IPS-18c (cell line): Measurements from ENCODE around the gene COX6B2.
A peak's percentile ranks its signal among the peaks of the same experiment; 100 is the strongest.
"Not testable (repeated sequence)": the region's sequence is repeated elsewhere in the genome, so short reads cannot be mapped to it uniquely, and the experiment has no call there.

Source experiments
- H3K4me3 ChIP-seq: 2 replicates; pipeline ENCODE4 v1.7.0; 2013; ENCODE audit warnings: low read depth, mild to moderate bottlenecking, low read length, moderate library complexity; ENCODE audit not compliant: insufficient read depth
- H3K9me3 ChIP-seq: one replicate; pipeline ENCODE4 v1.6.1; 2013; ENCODE audit warnings: mild to moderate bottlenecking, low read length, moderate library complexity; ENCODE audit not compliant: control insufficient read depth, insufficient read depth

Gene COX6B2

GRCh38 chr19:55329791-55330190, 24.7 kb downstream of the COX6B2 start:
- not testable (repeated sequence) for H3K4me3 ChIP-seq, H3K9me3 ChIP-seq

DNA sequence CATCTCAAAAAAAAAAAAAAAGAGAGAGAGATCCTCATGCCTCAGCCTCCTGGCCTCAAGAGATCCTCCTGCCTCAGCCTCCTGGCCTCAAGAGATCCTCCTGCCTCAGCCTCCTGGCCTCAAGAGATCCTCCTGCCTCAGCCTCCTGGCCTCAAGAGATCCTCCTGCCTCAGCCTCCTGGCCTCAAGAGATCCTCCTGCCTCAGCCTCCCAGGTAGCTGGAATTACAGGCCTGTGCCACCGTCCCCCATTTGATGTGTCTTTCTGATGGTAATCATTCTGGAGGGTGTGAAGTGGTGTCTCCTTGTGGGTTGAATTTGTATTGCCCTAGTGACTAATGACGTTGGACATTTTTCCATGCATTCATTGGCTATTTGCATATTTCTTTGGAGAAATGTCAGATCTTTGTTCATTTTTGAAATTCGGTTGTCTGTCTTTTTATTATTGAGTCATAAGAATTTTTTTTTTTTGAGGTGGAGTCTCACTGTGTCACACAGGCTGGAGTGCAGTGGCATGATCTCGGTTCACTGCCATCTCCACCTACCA, 25.7 kb downstream of the COX6B2 start:
- not testable (repeated sequence) for H3K9me3 ChIP-seq, H3K4me3 ChIP-seq

- no peak within 1 kb of the TSS for H3K4me3 ChIP-seq
- H3K9me3 ChIP-seq, result no peaks in the 10 kb centered on the region
These were observed 29.3 kb downstream of the COX6B2 start, which contains the start of gene TMEM150B for GRCh38 chr19:55325172-55325571. Gene TMEM150B (minus strand): TSS chr19:55325341. CDS start chr19:55321036, 4,305 bp downstream.

- Histone ChIP-seq H3K4me3 (no peak overlapping the region), H3K9me3 (no peaks in the 10 kb centered on the region)
These were observed 29.9 kb downstream of the COX6B2 start for GRCh38 chr19:55324662-55325061.

DNA sequence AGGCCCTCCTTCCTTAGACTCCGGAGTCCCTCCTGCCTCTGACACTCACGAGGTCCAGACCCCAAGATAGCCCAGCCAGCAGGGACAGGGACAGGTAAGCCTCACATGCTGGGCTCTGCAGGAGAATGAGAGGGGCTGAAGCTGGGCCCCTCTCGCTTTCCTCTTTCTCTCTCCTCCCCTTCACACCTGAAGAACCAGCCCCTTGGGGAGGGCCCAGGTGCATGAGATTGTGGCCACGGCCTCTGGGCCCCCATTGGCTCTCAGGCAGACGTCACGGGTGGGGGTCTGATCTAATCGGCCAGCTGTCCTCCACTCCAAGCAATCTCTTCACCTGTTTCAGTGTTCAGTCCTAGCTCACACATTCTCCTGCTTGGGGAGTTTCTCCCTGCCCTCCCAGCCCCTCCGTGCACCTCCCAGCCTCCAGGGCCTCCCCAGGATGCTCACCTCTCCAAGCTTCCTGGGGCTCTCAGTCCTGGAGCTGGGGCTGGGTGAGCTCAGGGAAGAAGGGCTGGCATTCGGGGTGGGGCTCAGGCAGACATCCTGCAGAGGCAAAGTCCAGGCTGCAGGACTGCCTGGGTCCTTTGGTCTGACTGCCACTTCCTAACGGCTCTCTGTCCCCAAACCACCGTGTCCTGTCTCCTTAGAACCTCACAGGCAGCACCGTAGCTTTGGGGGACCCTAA, 32.2 kb downstream of the COX6B2 start:
- H3K4me3 ChIP-seq, result no peak overlapping the region
- no peaks in the 10 kb centered on the region for H3K9me3 ChIP-seq

DNA sequence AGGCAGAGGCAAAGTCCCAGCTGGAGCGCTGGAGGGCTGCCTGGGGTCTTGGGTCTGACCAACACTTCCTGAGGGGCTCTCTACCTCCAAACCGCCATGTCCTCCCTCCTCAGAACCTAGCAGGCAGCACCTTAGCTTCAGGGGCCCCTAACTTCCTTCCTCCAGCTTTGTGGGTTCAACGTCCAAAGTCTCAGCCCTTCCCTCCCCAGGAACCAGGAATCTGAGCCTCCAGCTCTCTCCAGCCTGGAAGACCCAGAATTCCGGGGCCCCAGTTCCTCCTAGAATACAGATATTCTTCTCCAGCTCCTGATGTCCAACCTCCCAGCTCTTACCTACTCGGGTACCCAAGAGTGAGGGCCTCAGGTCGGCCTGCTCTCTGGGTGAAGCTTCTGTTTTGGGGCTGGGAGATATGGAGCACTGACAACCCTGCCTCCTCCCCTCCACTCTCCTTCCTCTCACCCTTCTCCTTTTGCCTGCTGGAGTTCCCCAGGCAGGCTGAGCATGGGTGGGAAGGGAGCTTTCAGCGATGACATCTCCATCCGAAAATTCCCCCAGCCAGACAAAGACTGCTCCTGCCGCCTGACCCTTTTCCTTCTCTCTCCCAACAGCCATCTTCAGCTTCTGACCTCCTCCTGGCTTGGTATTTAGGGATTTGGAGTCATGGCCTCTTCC, 32.9 kb downstream of the COX6B2 start:
- Histone ChIP-seq H3K4me3 (no peak overlapping the region), H3K9me3 (no peaks in the 10 kb centered on the region)

DNA sequence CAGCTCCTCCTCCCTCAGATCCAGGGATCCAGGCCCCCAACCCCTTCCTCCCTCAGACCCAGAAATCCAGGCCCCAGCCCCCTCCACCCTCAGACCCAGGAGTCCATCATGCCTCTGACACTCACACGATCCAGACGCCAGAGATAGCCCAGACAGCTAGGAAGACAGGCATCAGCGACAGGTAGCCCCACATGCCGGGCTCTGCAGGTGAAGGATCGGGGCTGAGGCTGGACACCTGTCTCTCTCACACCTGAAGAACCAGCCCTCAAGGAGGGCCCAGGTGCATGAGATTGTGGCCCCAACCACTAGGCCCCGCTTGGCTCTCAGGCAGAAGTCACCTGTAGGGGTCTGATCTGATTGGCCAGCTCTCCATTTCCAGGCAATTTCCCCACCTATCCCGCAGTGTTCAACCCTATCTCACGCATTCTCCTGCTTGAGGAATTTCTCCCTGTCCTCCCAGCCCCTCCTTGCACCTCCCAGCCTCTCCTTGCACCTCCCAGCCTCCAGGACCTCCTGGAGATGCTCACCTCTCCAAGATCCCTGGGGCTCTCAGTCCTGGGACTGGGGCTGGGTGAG, 33.6 kb downstream of the COX6B2 start:
- Histone ChIP-seq H3K9me3 (no peaks in the 10 kb centered on the region), H3K4me3 (no peak overlapping the region)

GRCh38 chr19:55319785-55320184, 34.7 kb downstream of the COX6B2 start:
- Histone ChIP-seq H3K4me3 (peak overlapping the region; percentile 34; the same call in 1 of the 2 replicates), H3K9me3 (no peaks in the 10 kb centered on the region)

- no peaks in the 10 kb centered on the region for H3K9me3 ChIP-seq
- no peak overlapping the region for H3K4me3 ChIP-seq
These were observed 37.9 kb downstream of the COX6B2 start for GRCh38 chr19:55316646-55317045.

- H3K4me3 ChIP-seq, result no peak overlapping the region
These were observed 38.5 kb downstream of the COX6B2 start for GRCh38 chr19:55315956-55316525.

GRCh38 chr19:55314396-55314795, 40.1 kb downstream of the COX6B2 start:
- no peak overlapping the region for H3K4me3 ChIP-seq
- H3K9me3 ChIP-seq, result no peaks in the 10 kb centered on the region

More at GRCh38 chr19:55315956-55316525, 38.5 kb downstream of the COX6B2 start:
- no peaks in the 10 kb centered on the region for H3K9me3 ChIP-seq

GRCh38 chr19:55312621-55313512, 41.7 kb downstream of the COX6B2 start:
- no peak overlapping the region for H3K4me3 ChIP-seq
- H3K9me3 ChIP-seq, result no peaks in the 10 kb centered on the region

GRCh38 chr19:55311797-55312196, 42.7 kb downstream of the COX6B2 start:
- no peak overlapping the region for H3K4me3 ChIP-seq

GRCh38 chr19:55311397-55311796, 43.1 kb downstream of the COX6B2 start:
- Histone ChIP-seq H3K4me3 (no peak overlapping the region), H3K9me3 (no peaks in the 10 kb centered on the region)

More at GRCh38 chr19:55311797-55312196, 42.7 kb downstream of the COX6B2 start:
- no peaks in the 10 kb centered on the region for H3K9me3 ChIP-seq

- no peaks in the 10 kb centered on the region for H3K9me3 ChIP-seq
- H3K4me3 ChIP-seq, result no peak overlapping the region
These were observed 44.0 kb downstream of the COX6B2 start for GRCh38 chr19:55310498-55310897.

DNA sequence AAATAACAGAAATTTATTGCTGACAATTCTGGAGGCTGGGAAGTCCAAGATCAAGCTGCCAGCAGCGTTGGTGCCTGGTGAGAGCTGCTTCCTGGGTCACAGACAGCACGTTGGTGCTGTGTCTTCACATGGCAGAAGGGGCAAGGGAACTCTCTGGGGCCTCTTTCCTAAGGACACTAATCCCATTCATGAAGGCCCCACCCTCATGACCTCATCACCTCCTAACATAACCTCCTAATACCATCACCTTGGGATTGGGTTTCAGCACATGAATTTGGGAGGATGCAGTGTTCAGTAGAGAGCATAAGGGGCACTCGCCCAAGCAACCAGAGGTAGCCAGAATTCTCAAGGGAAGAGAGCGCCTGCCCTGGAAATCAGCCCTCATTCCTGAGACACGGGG, 45.1 kb downstream of the COX6B2 start:
- Histone ChIP-seq H3K4me3 (no peak overlapping the region), H3K9me3 (no peaks in the 10 kb centered on the region)

GRCh38 chr19:55308281-55308680, 46.2 kb downstream of the COX6B2 start:
- Histone ChIP-seq H3K9me3 (no peaks in the 10 kb centered on the region), H3K4me3 (no peak overlapping the region)
